Inflammatory macrophage treated with lipopolysaccharide for 4 hours (primary cell): ENCODE results near the gene OR6C70.
"Not testable (repeated sequence)": the region's sequence is repeated elsewhere in the genome, so short reads cannot be mapped to it uniquely, and the experiment has no call there.

ENCODE experiments used
- DNase-seq: peaks from one replicate; pipeline ENCODE4 v3.0.0-alpha.2; 2020

OR6C70 gene

DNA sequence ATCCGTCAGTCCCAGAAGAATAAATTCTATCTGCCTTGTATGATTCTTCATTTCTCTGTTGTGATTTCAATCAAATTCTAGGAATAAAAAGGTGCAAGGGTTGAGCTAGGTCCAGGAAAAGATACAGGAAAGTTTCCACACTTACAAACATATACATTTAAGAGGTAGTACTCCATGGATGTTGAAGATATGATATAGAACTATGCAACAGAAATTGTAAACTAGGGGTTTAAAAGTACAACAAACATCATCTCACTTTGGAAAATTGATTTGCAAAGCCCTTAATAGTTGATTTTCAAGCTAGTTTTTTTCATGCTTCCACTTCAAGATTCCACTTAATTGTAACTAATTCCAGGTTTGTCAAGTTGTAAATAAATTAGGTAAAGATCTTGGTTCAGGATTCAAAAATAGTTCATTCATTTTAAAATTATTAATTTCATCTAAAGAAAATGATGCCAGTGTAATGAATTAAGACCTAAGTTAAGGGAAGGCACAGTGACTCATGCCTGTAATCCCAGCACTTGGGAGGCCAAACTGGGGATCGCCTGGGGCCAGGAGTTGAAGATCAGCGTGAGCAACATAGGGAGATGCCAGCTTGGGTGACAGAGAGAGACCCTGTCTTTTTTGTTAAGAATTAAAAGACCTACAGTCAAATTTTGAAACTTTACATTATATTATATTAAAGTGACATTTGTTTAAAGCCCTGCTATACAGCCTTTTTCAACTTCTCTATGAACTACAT is at the start of gene OR6C70:
Gene OR6C70 (minus strand): TSS at position 51 of the 742 bp plus-strand sequence. CDS start 0 bp downstream, at position 51.
- DNase-seq: no peak

DNA sequence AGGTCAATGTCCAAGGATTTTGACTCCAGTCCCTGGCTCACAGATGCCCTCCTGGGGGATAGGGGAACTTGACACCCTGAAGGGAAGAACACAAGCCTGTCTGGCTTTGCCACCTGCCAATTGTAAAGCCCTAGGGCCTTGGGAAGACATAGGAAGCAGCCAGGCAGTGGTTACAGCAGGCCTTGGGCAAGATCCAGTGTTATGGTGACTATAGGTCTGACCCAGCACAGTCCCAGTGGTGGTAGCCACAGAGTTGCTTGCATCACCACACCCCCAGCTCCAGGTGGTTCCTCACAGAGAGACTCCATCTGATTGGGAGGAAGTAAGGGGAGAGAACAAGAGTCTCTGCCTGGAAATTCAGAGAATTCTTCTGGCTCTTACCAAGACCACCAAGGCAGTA is 46.5 kb upstream of the OR6C70 start:
- DNase-seq: no peak

DNA sequence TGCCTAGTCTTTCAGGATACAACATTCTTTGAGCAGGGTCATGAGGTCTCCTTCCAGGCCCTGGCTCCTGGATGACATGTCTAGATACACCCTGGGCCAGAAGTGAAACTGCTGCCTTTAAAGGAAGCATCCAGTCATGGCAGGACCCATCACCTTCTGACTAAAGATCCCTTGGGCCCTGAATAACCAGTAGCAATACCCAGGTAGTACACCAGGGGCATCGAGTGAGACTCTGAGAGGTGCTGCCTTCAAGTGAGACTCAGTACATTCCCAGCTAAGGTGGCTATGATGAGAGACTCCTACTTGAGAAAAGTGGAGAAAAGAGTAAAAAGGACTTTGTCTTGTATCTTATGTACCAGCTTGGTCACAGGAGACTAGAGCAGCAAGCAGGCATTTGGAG is 45.8 kb upstream of the OR6C70 start:
- DNase-seq: no peak

DNA sequence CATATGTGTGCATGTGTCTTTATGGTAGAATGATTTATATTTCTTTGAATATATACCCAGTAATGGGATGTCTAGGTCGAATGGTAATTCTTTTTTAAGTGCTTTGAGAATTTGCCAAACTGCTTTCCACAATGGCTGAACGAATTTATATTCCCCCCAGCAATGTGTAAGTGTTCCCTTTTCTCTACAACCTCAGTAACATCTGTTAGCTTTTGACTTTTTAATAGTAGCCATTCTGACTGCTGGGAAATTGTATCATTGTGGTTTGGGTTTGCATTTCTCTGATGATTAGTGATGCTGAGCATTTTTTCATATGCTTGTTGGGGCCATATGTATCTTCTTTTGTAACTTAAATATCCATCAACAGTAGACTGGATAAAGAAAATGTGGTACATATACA is 31.7 kb upstream of the OR6C70 start:
- DNase-seq: no peak

DNA sequence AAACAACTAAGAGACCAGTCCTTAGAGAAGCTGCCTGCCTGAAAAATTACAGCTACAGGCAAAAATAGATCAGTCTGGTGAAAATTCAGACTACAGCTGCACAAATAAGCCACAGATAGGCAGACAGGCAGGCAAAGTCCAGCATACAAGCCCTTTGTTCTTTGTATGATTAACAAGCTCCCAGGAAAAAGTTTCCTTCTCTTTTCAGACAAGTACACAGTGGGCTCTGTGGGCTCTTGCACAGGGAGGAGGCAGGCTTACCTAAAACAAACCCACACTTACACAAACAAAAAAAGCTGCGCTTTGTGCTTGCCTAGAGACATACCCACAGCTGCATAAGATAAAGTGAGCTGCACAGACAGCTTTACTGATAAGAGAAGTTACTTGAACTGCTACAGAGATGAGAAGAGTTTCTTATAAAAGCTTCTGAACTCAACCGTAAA is 29.9 kb upstream of the OR6C70 start:
- DNase-seq: no peak

DNA sequence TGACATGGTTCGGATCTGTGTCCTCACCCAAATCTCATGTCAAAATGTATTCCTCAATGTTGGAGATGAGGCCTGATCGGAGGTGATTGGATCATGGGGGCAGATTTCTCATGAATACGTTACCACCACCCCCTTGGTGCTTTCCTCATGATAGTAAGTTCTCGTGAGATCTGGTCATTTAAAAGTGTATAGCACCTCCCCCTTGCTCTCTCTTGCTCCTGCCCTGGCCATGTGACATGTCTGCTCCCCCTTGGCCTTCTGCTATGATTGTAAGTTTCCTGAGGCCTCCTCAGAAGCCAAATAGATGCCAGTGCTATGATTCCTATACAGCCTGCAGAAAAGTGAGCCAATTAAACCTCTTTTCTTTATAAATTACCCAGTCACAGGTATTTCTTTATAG is 29.3 kb upstream of the OR6C70 start:
- DNase-seq: no peak

DNA sequence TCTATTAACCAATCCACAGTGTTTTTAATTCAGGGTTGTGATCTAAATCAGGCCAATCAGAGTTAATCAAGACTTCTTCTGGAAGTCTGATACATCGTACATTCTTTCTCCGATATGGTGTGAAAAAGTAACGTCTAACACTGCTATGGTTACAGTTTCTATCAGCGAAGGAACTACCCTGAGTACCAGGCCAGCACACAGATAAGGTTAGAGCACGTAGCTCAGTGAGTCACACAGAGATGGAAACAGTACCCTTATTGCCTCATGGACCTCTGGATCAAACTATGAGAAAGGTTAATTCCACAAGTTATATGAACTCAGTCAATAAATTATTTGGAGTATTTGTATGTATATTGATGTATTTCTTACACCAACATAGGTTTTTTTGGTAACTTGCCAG is 25.6 kb upstream of the OR6C70 start:
- no peak for DNase-seq

DNA sequence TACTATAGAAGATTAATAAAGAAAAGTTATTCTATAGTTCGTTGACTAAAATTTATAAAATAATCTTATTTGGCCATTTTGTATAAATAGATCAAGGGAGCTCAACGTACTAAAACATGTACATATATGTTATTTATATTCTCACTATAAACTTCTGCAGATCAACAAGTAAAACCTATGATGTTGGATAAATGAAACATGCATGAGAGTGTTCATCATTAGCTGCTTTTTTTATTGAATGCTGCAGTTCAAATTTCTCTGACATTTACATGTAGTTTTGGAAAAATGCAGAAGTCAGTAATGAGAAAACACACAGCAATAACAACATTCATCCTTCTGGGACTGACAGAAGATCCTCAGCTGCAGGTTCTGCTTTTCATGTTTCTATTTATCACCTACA is 22.1 kb upstream of the OR6C70 start, which contains the start of gene OR6C68:
Gene OR6C68 (plus strand): TSS at position 301 of the 400 bp plus-strand sequence. CDS start 0 bp downstream, at position 301.
- DNase-seq: no peak

DNA sequence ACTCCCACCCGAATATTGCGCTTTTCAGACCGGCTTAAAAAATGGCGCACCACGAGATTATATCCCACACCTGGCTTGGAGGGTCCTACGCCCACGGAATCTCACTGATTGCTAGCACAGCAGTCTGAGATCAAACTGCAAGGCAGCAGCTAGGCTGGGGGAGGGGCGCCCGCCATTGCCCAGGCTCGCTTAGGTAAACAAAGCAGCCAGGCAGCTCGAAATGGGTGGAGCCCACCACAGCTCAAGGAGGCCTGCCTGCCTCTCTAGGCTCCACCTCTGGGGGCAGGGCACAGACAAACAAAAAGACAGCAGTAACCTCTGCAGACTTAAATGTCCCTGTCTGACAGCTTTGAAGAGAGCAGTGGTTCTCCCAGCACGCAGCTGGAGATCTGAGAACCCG is 14.3 kb upstream of the OR6C70 start:
- DNase-seq: not testable (repeated sequence)

DNA sequence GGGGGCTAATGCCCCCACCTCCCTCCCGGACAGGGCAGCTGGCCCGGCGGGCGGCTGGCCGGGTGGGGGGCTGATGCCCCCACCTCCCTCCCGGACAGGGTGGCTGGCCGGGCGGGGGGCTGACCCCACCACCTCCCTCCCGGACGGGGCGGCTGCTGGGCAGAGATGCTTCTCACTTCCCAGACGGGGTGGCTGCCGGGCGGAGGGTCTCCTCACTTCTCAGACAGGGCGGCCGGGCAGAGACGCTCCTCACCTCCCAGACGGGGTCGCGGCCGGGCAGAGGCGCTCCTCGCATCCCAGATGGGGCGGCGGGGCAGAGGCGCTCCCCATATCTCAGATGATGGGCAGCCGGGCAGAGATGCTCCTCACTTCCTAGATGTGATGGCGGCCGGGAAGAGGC is 9.2 kb upstream of the OR6C70 start:
- DNase-seq: not testable (repeated sequence)

DNA sequence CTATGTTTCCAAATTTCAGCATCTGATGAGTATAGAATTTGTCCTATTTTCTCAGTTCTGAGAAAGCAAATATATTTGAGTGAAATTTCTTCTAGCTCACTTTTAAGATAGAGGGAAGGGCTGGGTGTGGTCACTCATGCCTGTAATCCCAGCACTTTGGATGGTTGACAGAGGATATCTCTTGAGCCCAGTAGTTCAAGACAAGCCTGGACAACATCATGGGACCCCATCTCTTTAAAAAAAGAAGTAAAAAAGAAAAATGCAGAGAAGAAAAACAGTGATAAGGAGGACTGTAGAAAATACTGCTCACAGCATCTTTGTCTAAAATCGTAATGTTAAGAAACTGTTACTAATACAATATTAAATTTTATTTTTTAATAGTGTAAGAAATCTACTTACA is 2.3 kb upstream of the OR6C70 start:
- no peak for DNase-seq

DNA sequence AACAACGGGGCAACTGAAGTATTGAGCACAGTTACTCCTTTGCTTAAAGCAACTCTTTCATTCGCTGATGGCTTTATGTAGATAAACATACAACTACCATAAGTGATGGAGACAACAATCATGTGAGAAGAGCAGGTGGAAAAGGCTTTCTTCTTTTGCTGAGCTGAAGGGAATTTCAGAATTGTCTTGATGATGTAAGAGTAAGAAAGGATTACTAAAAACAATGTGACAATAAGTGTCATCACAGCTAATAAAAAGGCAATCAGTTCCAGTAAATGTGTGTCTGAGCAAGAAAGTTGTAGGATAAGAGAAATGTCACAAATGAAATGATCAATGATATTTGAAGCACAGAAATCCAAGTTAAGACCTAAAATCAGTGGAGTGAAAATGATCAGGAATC is 647 bp downstream of the OR6C70 start:
- peak; percentile 37 for DNase-seq

DNA sequence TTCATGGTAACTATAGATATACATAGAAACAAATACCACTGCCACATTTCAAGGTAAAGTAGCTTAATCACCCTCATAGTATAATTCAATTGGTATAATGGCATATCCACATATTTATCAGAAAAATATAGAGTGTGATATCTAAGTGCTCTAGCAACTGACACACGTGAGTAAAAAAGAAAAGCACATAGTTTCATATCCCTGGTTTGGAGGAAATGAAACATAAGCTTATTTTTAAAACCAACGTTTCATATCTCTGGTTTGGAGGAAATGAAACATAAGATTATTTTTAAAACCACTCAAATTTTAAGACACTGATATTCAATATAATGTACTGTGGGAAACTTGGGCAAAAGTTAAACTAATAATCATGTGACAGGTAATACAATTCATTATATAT is 2.1 kb downstream of the OR6C70 start:
- DNase-seq: peak; percentile 64

DNA sequence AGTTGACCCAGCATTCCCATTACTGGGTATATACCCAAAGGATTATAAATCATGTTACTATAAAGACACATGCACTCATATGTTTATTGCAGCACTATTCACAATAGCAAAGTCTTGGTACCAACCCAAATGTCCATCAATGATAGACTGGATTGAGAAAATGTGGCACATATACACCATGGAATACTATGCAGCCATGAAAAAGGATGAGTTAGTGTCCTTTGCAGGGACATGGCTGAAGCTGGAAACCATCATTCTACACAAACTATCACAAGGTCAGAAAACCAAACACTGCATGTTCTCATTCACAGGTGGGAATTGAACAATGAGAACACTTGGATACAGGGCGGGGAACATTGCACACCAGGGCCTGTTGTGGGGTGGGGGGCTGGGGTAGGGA is 5.0 kb downstream of the OR6C70 start:
- DNase-seq: not testable (repeated sequence)

DNA sequence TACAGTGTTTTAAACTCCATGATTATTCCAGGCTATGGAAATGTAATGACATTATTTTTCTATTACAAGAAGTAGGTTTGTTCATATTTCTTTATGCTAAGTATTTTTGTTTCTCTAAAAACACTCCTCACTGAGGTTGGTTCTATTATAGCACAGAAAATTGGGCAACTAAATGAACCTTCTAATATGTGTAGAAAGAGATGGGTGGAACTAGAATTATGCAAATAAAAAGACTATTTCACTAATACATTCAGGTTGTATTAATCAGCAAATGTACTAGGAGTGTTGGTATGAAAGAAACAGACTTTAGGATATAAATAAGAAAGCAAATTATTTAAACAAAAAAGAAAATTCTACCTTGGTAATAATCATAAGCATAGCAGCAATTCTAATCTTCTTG is 21.1 kb downstream of the OR6C70 start:
- no peak for DNase-seq

DNA sequence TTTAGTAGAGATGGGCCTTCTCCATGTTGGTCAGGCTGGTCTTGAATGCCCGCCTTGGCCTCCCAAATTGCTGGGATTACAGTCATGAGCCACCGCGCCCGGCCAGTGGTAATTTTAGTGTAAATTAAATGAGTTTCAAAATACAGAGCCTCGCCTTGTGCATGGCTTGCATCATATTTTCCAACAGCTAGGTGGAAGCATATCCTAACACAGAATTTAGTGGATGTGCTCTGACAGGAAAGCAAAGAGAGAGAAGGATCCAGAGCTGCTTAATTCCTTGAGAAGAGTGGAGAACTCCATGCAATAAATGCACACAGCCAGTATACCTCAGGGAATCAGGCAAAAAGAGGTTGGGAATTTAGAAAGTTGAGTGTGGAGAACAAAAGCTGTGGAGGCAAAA is 23.6 kb downstream of the OR6C70 start:
- no peak for DNase-seq

DNA sequence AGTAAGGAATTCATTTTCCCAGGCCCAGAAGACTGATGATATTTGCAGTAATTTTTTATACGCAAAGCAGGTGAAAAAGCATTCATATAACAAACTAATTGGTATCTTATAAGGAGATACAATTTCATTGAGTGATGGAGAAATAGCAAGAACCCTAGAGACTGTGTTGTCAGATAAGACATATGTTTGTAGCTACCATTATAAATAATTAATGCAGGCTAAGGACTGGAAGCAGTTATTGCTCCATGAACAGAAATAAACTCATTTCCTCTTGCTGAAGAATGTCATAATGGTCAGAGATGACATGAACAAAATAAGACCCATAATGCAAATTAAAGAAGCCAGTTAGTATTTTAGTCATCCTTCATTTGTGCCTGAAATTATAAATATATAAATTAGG is 24.6 kb downstream of the OR6C70 start:
- no peak for DNase-seq

DNA sequence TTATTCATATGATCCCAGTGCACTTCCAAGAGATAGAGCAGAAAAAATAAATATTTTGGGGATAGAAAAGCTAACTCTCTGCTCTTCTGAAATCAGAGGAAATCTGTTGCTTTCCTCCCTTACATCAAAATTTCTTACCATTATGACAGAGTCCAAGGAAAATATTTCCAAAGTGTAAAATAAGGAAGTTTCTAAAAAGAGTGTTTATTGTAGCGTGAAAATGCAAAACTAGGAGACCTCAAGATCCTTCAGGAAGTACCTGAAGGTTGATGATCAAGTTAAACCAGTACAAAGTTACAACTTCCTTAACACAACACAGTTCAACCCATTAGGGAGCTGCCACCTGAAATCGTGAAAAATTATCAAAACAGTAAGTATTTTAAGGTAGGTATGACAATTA is 26.2 kb downstream of the OR6C70 start, which contains the start of gene OR6C2:
Gene OR6C2 (plus strand): TSS at position 301 of the 400 bp plus-strand sequence. CDS start 8,138 bp downstream, outside the sequence.
- DNase-seq: no peak

DNA sequence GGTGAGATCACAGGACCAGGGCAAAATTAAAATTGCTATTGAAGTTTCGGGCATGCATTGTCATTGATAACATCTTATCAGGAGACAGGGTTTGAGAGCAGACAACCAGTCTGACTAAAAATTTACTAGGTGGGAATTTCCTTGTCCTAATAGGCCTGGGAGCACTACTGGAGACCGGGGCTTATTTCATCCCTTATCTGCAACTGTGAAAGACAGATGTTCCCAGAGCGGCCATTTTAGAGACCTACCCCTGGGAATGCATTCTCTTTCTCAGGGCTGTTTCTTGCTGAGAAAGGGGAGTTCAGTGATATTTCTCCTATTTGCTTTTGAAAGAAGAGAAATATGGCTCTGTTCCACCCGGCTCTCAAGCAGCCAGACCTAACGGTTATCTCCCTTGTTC is 28.7 kb downstream of the OR6C70 start:
- not testable (repeated sequence) for DNase-seq

DNA sequence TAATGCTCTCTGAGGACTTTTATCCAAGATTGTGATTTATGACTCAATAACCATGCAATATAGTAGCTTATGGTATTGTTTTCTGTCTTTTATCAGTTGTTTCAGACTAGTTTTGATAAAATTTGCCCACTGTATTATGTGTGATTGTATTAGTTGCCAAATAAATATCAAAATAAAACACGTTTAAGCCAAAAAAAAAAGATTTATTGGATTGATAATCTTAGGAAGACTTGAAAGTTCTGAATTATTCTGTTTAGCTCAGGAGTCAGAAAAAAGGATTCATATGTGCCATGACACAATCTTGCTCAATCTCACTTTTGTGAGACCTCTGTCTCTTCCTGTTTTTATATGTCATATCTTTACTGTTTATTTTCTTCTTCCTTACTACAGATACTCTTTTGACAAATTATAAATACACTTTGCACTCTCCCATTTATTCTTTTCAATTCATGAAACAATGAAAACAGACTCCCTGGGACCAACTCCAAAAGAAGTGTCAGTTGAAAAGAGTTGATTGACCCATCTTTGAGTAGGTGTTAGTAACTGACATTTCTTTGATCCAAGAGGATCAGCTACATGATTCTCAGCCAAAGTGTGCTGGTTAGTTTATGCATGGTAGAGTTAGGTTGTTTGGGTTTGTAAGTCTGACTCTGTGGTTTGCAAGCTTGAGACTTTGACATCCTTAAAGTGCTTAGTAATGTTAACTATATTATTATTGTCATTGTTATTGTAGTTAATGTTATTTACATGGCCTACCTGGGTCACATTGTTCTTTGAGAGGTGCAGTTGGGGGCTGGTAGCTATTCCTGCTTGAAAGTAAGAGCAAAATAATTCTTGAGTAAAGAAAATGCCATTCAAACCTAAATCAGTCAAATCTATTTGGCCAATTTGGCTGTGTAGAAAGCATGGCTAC is 41.4 kb downstream of the OR6C70 start:
- DNase-seq: peak; percentile 27

DNA sequence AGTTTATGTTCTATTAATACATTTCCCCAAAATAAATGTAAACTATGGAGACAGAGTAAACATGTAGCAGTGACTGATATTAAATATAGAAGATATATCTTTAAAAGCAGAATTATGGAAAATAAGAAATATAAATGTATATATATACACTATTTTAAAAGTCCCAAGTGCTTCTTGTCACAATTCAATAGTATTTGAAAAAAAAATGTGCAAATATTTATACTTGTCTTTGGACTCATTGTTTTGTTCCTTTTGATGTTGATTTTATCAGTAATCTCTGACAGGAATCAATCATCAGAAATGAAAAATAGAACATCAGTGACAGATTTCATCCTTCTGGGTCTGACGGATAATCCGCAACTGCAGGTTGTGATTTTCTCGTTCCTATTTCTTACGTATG is 44.0 kb downstream of the OR6C70 start, which contains the start of gene OR6C76:
Gene OR6C76 (plus strand): TSS at position 301 of the 400 bp plus-strand sequence. CDS start 0 bp downstream, at position 301.
- DNase-seq: no peak

DNA sequence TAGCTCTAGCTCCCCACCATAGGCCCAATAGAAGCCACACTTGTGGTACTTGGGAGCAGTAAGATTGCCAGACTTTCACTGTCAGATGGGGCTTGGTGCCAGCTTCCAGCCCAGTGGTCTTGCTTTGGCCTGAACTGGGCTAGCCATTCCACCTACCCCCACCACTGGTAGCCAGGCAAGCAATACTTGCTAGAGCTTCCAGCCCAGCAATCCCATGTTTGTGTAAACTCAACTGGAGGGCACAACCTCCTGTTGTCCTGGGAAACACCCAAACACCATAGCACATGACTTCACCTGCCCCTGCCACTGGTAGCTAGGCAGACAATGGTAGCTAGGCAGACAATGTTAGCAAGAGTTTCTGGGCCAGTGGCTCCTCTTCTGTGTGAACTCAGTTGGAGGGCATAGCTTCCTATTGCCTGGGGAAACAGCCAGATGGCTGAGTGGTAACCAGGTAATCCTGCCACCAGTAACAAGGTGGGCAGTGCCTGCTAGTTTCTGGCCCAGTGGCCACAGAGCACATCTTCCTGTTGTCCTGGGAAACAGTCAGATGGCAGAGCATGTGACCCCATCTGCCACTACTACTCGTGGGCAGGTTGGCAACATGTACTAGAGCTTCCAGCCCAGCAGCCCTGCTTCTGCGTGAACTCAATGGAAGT is 49.5 kb downstream of the OR6C70 start:
- no peak for DNase-seq
